Mesothelial cell of epicardium (in vitro differentiated cells): ENCODE measurements around the gene CRACR2B. TPM values are rescaled to one million over a fixed set of nuclear protein-coding genes. Genes with fewer than 3 reads are reported as not detected.
A peak's percentile ranks its signal among the peaks of the same experiment; 100 is the strongest.

ENCODE experiments used
- DNase-seq, 2 experiments: peaks; one replicate each; pipeline ENCODE4 v3.0.0; 2021; ENCODE audit warnings: low spot score in 2 of 2; ENCODE audit not compliant: unreplicated experiment in 2 of 2
- H3K27ac Mint-ChIP-seq: 2 replicates; pipeline ENCODE4 v1.8.0; 2021; ENCODE audit warnings: mixed read lengths
- H3K27me3 Mint-ChIP-seq: 2 replicates; pipeline ENCODE4 v1.8.0; 2021; ENCODE audit warnings: low read depth, mixed read lengths
- H3K36me3 Mint-ChIP-seq: 2 replicates; pipeline ENCODE4 v1.8.0; 2021; ENCODE audit warnings: mixed read lengths
- H3K4me1 Mint-ChIP-seq: 2 replicates; pipeline ENCODE4 v1.8.0; 2021; ENCODE audit warnings: mixed read lengths
- H3K4me3 Mint-ChIP-seq: 2 replicates; pipeline ENCODE4 v1.8.0; 2021; ENCODE audit warnings: mild to moderate bottlenecking, moderate library complexity, mixed read lengths
- H3K9me3 Mint-ChIP-seq: 2 replicates; pipeline ENCODE4 v1.8.0; 2021; ENCODE audit warnings: mixed read lengths
- CTCF ChIP-seq: fragments of 200-600 bp; sonication (generic); IDR thresholded peaks from one replicate; pipeline ENCODE4 v1.5.0; 2021; ENCODE audit warnings: antibody characterized with exemption; ENCODE audit not compliant: unreplicated experiment
- total RNA-seq: library from RNA; stranded (reverse); gene quantifications from 3 replicates; pipeline ENCODE4 v1.2.1, GENCODE V29; 2021

Gene CRACR2B
- total RNA-seq, 1 donor from 2014 or later, result 9.9 TPM

GRCh38 chr11:845872-846495 lies 18.3 kb downstream of the CRACR2B start:
- H3K4me3 Mint-ChIP-seq, result peak overlapping the region; percentile 17
- peak overlapping the region; percentile 30 for H3K27ac Mint-ChIP-seq
- H3K4me1 Mint-ChIP-seq, result peaks cover 40% of the 10 kb centered on the region
- H3K36me3 Mint-ChIP-seq, result no peaks in the 10 kb centered on the region
- no peaks in the 10 kb centered on the region for H3K9me3 Mint-ChIP-seq
- H3K27me3 Mint-ChIP-seq, result no peaks in the 10 kb centered on the region
- TF ChIP-seq CTCF, result no peak
- DNase-seq, result no peak

GRCh38 chr11:846496-847098 lies 18.9 kb downstream of the CRACR2B start:
- Mint-ChIP-seq H3K4me3 (no peak overlapping the region), H3K27ac (peak overlapping the region; percentile 30), H3K9me3 (no peaks in the 10 kb centered on the region), H3K27me3 (no peaks in the 10 kb centered on the region), H3K4me1 (peaks cover 40% of the 10 kb centered on the region), H3K36me3 (no peaks in the 10 kb centered on the region)
- no peak for DNase-seq
- no peak for TF ChIP-seq CTCF

- H3K4me3 Mint-ChIP-seq, result no peak overlapping the region
- no peaks in the 10 kb centered on the region for H3K27me3 Mint-ChIP-seq
- peaks cover 45% of the 10 kb centered on the region for H3K4me1 Mint-ChIP-seq
- no peak overlapping the region for H3K27ac Mint-ChIP-seq
- no peaks in the 10 kb centered on the region for H3K9me3 Mint-ChIP-seq
- H3K36me3 Mint-ChIP-seq, result no peaks in the 10 kb centered on the region
- no peak for TF ChIP-seq CTCF
- DNase-seq, result no peak
Measured at GRCh38 chr11:847876-848275, 20.2 kb downstream of the CRACR2B start.

GRCh38 chr11:848380-848931 lies 20.7 kb downstream of the CRACR2B start:
- Mint-ChIP-seq H3K36me3 (no peaks in the 10 kb centered on the region), H3K4me3 (peak overlapping the region; percentile 69), H3K4me1 (peaks cover 45% of the 10 kb centered on the region), H3K27me3 (no peaks in the 10 kb centered on the region), H3K27ac (no peak overlapping the region), H3K9me3 (no peaks in the 10 kb centered on the region)
- peak in 1 of 2 experiments; percentile 64 for DNase-seq
- TF ChIP-seq CTCF, result peak; percentile 67

GRCh38 chr11:849104-849824 lies 21.5 kb downstream of the CRACR2B start:
- peak; percentile 73 to 76 for DNase-seq

More at GRCh38 chr11:849104-849824, 21.5 kb downstream of the CRACR2B start:
- no peaks in the 10 kb centered on the region for H3K27me3 Mint-ChIP-seq
- H3K36me3 Mint-ChIP-seq, result no peaks in the 10 kb centered on the region
- TF ChIP-seq CTCF, result no peak
- H3K4me1 Mint-ChIP-seq, result peaks cover 37% of the 10 kb centered on the region
- H3K9me3 Mint-ChIP-seq, result no peaks in the 10 kb centered on the region
- H3K4me3 Mint-ChIP-seq, result peak overlapping the region; percentile 69
- peak overlapping the region; percentile 47 for H3K27ac Mint-ChIP-seq
